Activated CD4-positive, alpha-beta memory T cell treated with anti-CD3 and anti-CD28 coated beads for 36 hours (primary cell): ENCODE results near the gene DDX6. TPM values are rescaled to one million over a fixed set of nuclear protein-coding genes. Genes with fewer than 3 reads are reported as not detected.
A peak's percentile ranks its signal among the peaks of the same experiment; 100 is the strongest.
"Not testable (repeated sequence)": the region's sequence is repeated elsewhere in the genome, so short reads cannot be mapped to it uniquely, and the experiment has no call there.

Experiments
- CTCF ChIA-PET: fragments of 350-600 bp; sonication (Branson Sonifier 250); formaldehyde crosslinking; loops from one replicate; lab custom pipeline; 2021; ENCODE audit warnings: antibody characterized with exemption, inconsistent platforms; lab: Charles Lee
- POLR2A ChIA-PET: fragments of 350-600 bp; sonication (Branson Sonifier 250); formaldehyde crosslinking; loops from one replicate; lab custom pipeline; 2021; ENCODE audit warnings: antibody characterized with exemption; lab: Charles Lee
- DNase-seq: peaks from one replicate; pipeline ENCODE4 v3.0.0-alpha.2; 2020
- H3K27ac Mint-ChIP-seq: one replicate; pipeline ENCODE4 v1.8.0; 2021; ENCODE audit warnings: mixed read lengths
- H3K27me3 Mint-ChIP-seq: one replicate; pipeline ENCODE4 v1.8.0; 2021; ENCODE audit warnings: mixed read lengths
- H3K36me3 Mint-ChIP-seq: one replicate; pipeline ENCODE4 v1.8.0; 2021; ENCODE audit warnings: mixed read lengths
- H3K4me1 Mint-ChIP-seq: one replicate; pipeline ENCODE4 v1.8.0; 2021; ENCODE audit warnings: low read depth, mixed read lengths
- H3K4me3 Mint-ChIP-seq: one replicate; pipeline ENCODE4 v1.8.0; 2021; ENCODE audit warnings: mild to moderate bottlenecking, mixed read lengths
- H3K9me3 Mint-ChIP-seq: one replicate; pipeline ENCODE4 v1.8.0; 2021; ENCODE audit warnings: mixed read lengths
- intact Hi-C: fragments of 100-400 bp; cut with micrococcal nuclease; formaldehyde crosslinking; loops from one replicate; pipeline ENCODE4 v1.15.1; 2023
- total RNA-seq, 2 experiments: library from RNA; stranded (reverse); gene quantifications; one replicate each; pipeline ENCODE4 v1.2.3, GENCODE V29; 2021

Gene DDX6
- total RNA-seq, 2 experiments from 2014 or later, result 175 to 180 TPM

DNA sequence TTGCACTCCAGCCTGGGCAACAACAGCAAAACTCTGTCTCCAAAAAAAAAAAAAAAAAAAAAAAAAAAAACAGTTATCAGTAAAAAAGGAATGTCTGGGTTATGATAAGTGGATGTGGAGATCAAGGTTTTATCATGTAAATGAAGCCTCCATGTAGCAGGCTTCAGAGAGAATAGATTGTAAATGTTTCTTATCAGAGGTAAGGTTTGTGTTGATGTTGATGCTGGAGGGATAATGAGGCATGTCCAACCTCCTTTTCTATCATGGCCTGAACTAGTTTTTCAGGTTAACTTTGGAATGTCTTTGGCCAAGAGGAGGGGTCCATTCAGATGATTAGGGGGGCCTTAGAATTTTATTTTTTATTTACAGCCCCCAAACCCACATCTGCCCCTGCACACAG lies 76.1 kb downstream of the DDX6 start:
- no peaks in the 10 kb centered on the region for H3K36me3 Mint-ChIP-seq
- DNase-seq, result no peak
- POLR2A ChIA-PET, result no interaction called here
- CTCF ChIA-PET, result interaction anchor here (1.1 kb wide), 1 partner anchor 25 kb away, joined by 4 read pairs; no protein-coding TSS in a partner anchor
- H3K27ac Mint-ChIP-seq, result no peak overlapping the region
- intact Hi-C loops, result no loop called here
- H3K4me3 Mint-ChIP-seq, result no peak overlapping the region
- H3K9me3 Mint-ChIP-seq, result no peaks in the 10 kb centered on the region
- peaks cover 5% of the 10 kb centered on the region for H3K4me1 Mint-ChIP-seq
- H3K27me3 Mint-ChIP-seq, result no peaks in the 10 kb centered on the region

GRCh38 chr11:118714416-118714815 lies 76.5 kb downstream of the DDX6 start:
- intact Hi-C loops, H3K27ac Mint-ChIP-seq, H3K4me1 Mint-ChIP-seq, H3K27me3 Mint-ChIP-seq, DNase-seq, H3K9me3 Mint-ChIP-seq, H3K36me3 Mint-ChIP-seq, CTCF ChIA-PET, H3K4me3 Mint-ChIP-seq, POLR2A ChIA-PET: not testable (repeated sequence)

- Mint-ChIP-seq H3K9me3 (no peaks in the 10 kb centered on the region), H3K27ac (no peak overlapping the region), H3K4me3 (no peak overlapping the region), H3K36me3 (no peaks in the 10 kb centered on the region), H3K27me3 (no peaks in the 10 kb centered on the region), H3K4me1 (peaks cover 22% of the 10 kb centered on the region)
- DNase-seq, result no peak
- intact Hi-C loops, result no loop called here
- POLR2A ChIA-PET, result no interaction called here
- CTCF ChIA-PET, result no interaction called here
These were observed 82.7 kb downstream of the DDX6 start for GRCh38 chr11:118708296-118708695.

GRCh38 chr11:118706546-118706825 lies 84.5 kb downstream of the DDX6 start:
- H3K4me1 Mint-ChIP-seq, result peaks cover 24% of the 10 kb centered on the region
- no peak overlapping the region for H3K4me3 Mint-ChIP-seq
- no peak for DNase-seq
- intact Hi-C loops, result no loop called here
- no peaks in the 10 kb centered on the region for H3K27me3 Mint-ChIP-seq
- CTCF ChIA-PET, result interaction anchor here (1.0 to 4.3 kb wide), 3 partner anchors 14 to 615 kb away, joined by 3 to 22 read pairs (median 4); no protein-coding TSS in a partner anchor
- POLR2A ChIA-PET, result no interaction called here
- H3K36me3 Mint-ChIP-seq, result no peaks in the 10 kb centered on the region
- no peaks in the 10 kb centered on the region for H3K9me3 Mint-ChIP-seq
- no peak overlapping the region for H3K27ac Mint-ChIP-seq

- no peak overlapping the region for H3K27ac Mint-ChIP-seq
- no peaks in the 10 kb centered on the region for H3K9me3 Mint-ChIP-seq
- ChIA-PET POLR2A (interaction anchor here (1.1 kb wide), 1 partner anchor 10 kb away, joined by 6 read pairs; no protein-coding TSS in a partner anchor), CTCF (interaction anchor here (0.6 to 4.3 kb wide), 6 partner anchors 10 to 615 kb away, joined by 3 to 22 read pairs (median 3); no protein-coding TSS in a partner anchor)
- intact Hi-C loops, result no loop called here
- H3K27me3 Mint-ChIP-seq, result no peaks in the 10 kb centered on the region
- H3K4me3 Mint-ChIP-seq, result no peak overlapping the region
- peaks cover 24% of the 10 kb centered on the region for H3K4me1 Mint-ChIP-seq
- H3K36me3 Mint-ChIP-seq, result no peaks in the 10 kb centered on the region
- no peak for DNase-seq
These were observed 85.0 kb downstream of the DDX6 start for GRCh38 chr11:118705791-118706545.

- H3K27me3 Mint-ChIP-seq, result no peaks in the 10 kb centered on the region
- CTCF ChIA-PET, result interaction anchor here (0.6 to 4.3 kb wide), 4 partner anchors 9 to 234 kb away, joined by 3 to 22 read pairs (median 3); no protein-coding TSS in a partner anchor
- peaks cover 3% of the 10 kb centered on the region for H3K36me3 Mint-ChIP-seq
- H3K27ac Mint-ChIP-seq, result peak overlapping the region; percentile 49
- H3K4me3 Mint-ChIP-seq, result peak overlapping the region; percentile 15
- peak; percentile 66 for DNase-seq
- intact Hi-C loops, result no loop called here
- H3K4me1 Mint-ChIP-seq, result peaks cover 25% of the 10 kb centered on the region
- peaks cover 3% of the 10 kb centered on the region for H3K9me3 Mint-ChIP-seq
- POLR2A ChIA-PET, result interaction anchor here (1.1 kb wide), 1 partner anchor 9 kb away, joined by 6 read pairs; no protein-coding TSS in a partner anchor
These were observed 85.7 kb downstream of the DDX6 start for GRCh38 chr11:118705111-118705741.

- Mint-ChIP-seq H3K27ac (peak overlapping the region; percentile 13), H3K36me3 (peaks cover 5% of the 10 kb centered on the region), H3K4me1 (peaks cover 40% of the 10 kb centered on the region), H3K27me3 (no peaks in the 10 kb centered on the region), H3K4me3 (no peak overlapping the region), H3K9me3 (peaks cover 6% of the 10 kb centered on the region)
- ChIA-PET POLR2A (no interaction called here), CTCF (interaction anchor here (4.3 kb wide), 1 partner anchor 14 kb away, joined by 22 read pairs; no protein-coding TSS in a partner anchor)
- no peak for DNase-seq
- intact Hi-C loops, result no loop called here
These were observed 87.3 kb downstream of the DDX6 start for GRCh38 chr11:118703563-118704106.

- intact Hi-C loops, result no loop called here
- Mint-ChIP-seq H3K4me3 (no peak overlapping the region), H3K27me3 (no peaks in the 10 kb centered on the region), H3K9me3 (peaks cover 6% of the 10 kb centered on the region), H3K27ac (peak overlapping the region; percentile 5), H3K4me1 (peaks cover 52% of the 10 kb centered on the region), H3K36me3 (peaks cover 5% of the 10 kb centered on the region)
- DNase-seq, result peak; percentile 60
- ChIA-PET POLR2A (no interaction called here), CTCF (interaction anchor here (0.6 to 0.9 kb wide), 3 partner anchors 10 to 179 kb away, joined by 3 to 4 read pairs (median 3); no protein-coding TSS in a partner anchor)
These were observed 91.3 kb downstream of the DDX6 start for GRCh38 chr11:118699506-118700220.

Other genes with a start within 250 kb of the DDX6 start
- gene IFT46, start 225.2 kb downstream of the DDX6 start, total RNA-seq, result 10 to 100 TPM; 16.0 to 17.1 TPM
- 100 to 1,000 TPM; 180 to 182 TPM for gene ARCN1, start 218.8 kb downstream of the DDX6 start, total RNA-seq
- gene PHLDB1, start 183.5 kb downstream of the DDX6 start, total RNA-seq, result 1 to 10 TPM; 2.0 to 2.4 TPM
- not detected for gene TREH, start 111.5 kb downstream of the DDX6 start, total RNA-seq
- gene CXCR5, start 92.7 kb upstream of the DDX6 start, total RNA-seq, result 10 to 100 TPM; 28.0 to 28.3 TPM
- 10 to 100 TPM; 28.2 to 31.8 TPM for gene BCL9L, start 134.8 kb upstream of the DDX6 start, total RNA-seq
- gene UPK2, start 165.1 kb upstream of the DDX6 start, total RNA-seq, result not detected
- gene FOXR1, start 180.6 kb upstream of the DDX6 start, total RNA-seq, result not detected
- gene CENATAC, start 207.0 kb upstream of the DDX6 start, total RNA-seq, result 10 to 100 TPM; 21.4 to 22.3 TPM
- 1,000 to 10,000 TPM; 1,852 to 1,922 TPM for gene RPS25, start 227.2 kb upstream of the DDX6 start, total RNA-seq
- 10 to 100 TPM; 86.4 to 87.8 TPM for gene TRAPPC4, start 227.6 kb upstream of the DDX6 start, total RNA-seq
- 10 to 100 TPM; 33.4 to 37.0 TPM for gene SLC37A4, start 239.7 kb upstream of the DDX6 start, total RNA-seq